Measurements from ENCODE around the gene OAS3.

GRCh38 chr12:112947314-112947713, 9.0 kb downstream of the OAS3 start:
- no peak for TF ChIP-seq CTCF (IDR thresholded peaks at IDR 0.05)
- TF ChIP-seq POLR2A (IDR thresholded peaks at IDR 0.05), result no peak

All from suprapubic skin (tissue), 3 donors.